ENCODE data around the gene RFTN1.

RFTN1 gene

GRCh38 chr3:16355828-16356227, 157.7 kb downstream of the RFTN1 start:
- DNase-seq (ENCODE audit: low read depth): no peak

DNA sequence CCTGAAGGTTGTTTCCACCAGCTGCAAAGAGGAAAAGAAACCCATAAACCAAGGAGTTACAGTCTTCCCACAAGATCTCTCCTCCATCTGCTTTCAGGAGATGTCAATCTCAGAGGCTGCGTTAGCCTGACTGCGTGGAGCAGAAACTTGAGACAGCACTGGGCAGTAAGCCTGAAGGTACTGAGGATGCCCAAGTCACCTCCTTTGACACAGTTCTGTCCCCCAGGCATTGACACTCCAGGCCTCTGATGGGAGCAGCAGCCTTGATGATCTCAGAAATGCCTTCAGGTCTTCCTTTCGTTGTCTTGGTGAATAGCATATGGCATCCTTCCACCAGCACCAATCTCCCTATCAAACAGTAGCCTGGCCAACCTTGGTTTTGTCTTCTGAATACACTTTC, 159.2 kb downstream of the RFTN1 start:
- no peak for DNase-seq (ENCODE audit: low read depth)

GRCh38 chr3:16352428-16352827, 161.1 kb downstream of the RFTN1 start:
- DNase-seq (ENCODE audit: low read depth): no peak

- DNase-seq (ENCODE audit: low read depth): no peak
Measured at GRCh38 chr3:16350597-16351318, 162.7 kb downstream of the RFTN1 start.

- DNase-seq (ENCODE audit: low read depth): no peak
Measured at GRCh38 chr3:16349986-16350596, 163.4 kb downstream of the RFTN1 start.

GRCh38 chr3:16347548-16347947, 166.0 kb downstream of the RFTN1 start:
- no peak for DNase-seq (ENCODE audit: low read depth)

DNA sequence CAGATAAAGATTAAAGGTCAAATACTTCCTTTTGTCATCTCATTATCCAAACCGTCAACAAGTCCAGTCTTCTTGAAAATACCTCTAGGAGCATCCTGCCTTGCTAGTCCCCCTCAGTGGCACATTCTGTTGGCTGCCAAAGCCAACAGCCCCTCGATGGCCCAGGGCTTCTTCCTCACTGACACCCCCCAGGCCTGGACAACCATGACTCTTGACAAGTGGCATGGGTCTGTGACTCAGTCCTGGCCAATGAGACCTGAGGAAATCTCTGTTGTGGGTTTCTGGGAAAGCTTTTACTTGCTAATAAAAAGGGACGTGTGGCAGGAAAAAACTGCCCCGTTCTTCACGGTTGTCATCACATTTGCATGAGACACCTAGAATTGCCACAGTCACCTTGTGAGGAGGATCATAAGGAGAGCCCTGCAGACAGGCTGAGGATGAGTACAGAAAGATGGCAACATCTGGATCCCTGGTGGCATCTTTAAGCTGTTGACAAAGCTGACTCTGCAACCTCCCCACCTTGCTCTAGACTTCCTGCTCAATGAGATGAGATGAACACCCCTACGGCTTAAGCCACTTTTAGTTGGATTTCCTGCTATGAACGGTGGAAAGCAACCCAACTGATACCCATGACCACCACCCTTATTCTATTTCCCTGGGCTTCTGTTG, 167.0 kb downstream of the RFTN1 start:
- DNase-seq (ENCODE audit: low read depth): no peak

GRCh38 chr3:16343101-16343500, 170.4 kb downstream of the RFTN1 start:
- DNase-seq (ENCODE audit: low read depth): no peak

GRCh38 chr3:16338999-16339398, 174.5 kb downstream of the RFTN1 start:
- DNase-seq (ENCODE audit: low read depth): no peak

GRCh38 chr3:16337856-16338540, 175.5 kb downstream of the RFTN1 start:
- DNase-seq (ENCODE audit: low read depth): peak; percentile 27

DNA sequence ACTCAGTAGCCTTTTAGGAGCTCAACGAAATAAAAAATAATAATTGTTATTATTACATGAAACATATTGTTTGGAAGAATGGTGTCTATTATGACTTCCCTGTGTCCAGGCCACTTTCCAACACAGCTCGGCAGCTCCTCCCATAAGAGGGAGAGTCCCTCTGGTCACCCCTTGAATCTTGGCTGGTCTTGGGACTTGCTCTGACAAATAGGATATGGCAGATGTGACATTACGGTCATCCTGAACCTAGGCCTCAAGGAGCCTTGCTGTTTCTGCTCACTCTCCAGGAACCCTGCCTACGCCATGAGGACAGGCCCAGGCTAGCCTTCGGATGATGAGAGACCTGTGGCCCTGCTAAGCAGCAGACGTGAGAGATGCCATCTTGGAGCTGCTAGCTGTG, 176.7 kb downstream of the RFTN1 start:
- DNase-seq (ENCODE audit: low read depth): no peak

DNA sequence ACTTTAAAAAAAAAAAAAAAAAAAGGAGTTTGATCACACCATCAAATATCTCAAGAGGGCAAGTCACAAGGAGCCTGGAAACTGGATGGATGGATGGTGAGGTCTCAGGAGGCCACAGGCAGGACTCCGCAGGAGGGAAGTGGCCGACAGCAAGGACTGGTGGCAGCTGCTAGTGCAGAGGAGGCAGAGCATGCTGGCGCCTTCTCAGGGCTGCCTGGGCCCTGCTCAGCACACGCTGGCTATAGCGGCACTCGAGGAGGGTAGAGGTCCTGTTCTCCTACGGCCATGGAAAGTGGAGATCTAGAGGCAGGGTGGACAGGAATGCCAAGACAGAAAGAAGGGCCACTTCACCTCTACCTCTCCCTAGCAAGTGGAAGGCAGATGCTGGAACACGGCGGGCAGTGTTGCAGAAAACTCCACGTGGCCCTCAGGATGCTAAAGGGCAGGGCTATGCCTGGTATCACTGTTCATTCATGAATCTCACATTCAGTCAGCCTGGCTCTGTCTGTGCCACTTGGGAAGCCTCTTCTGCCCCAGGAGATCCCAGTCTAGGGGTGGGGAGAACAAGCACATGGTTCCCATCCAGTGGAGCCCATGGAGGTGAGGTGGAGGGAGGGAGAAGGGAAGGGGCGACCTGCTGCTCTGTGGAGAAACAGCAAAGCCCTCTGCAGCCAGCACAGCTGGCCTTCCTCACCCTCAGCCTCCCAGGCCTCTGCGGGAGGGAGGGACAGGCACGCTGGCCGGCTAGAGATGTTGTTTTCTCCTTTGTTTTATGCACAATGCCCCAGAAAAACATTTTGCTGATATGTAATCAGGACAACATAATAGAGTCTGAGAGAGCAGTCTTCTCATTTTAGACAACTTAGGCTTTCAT, 177.5 kb downstream of the RFTN1 start:
- DNase-seq (ENCODE audit: low read depth): no peak

DNA sequence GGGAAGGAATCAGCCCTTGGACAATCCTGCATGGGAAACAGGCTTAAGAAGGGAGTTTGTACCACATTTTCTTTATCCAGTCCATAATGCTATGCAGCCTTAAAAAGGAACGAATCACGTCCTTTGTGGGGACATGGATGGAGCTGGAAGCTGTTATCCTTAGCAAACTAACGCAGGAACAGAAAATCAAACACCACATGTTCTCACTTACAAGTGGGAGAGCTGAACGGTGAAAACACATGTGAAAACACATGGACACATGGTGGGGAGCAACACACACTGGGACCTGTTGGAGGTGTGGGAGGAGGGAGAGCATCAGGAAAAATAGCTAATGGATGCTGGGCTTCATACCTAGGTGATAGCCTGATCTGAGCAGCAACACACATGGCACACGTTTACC, 178.2 kb downstream of the RFTN1 start:
- DNase-seq (ENCODE audit: low read depth): no peak

DNA sequence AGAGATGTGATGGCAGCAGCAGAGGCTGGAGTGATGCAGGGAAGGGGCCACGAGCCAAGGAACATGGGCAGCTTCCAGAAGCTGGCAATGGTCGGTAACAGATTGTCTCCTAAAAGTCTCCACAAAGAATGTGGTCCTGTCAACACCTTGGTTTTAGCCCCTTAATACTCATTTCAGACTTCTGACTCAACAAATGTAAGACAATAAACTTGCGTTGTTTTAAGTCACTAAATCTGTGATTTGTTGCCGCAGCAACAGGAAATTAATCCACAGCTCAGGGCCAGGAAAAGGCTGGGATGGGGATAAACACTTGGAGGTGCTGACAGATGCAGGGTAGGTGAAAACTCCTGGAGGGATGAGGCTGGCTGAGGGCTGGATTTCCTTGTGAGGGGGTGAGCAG, 178.6 kb downstream of the RFTN1 start:
- DNase-seq (ENCODE audit: low read depth): no peak

DNA sequence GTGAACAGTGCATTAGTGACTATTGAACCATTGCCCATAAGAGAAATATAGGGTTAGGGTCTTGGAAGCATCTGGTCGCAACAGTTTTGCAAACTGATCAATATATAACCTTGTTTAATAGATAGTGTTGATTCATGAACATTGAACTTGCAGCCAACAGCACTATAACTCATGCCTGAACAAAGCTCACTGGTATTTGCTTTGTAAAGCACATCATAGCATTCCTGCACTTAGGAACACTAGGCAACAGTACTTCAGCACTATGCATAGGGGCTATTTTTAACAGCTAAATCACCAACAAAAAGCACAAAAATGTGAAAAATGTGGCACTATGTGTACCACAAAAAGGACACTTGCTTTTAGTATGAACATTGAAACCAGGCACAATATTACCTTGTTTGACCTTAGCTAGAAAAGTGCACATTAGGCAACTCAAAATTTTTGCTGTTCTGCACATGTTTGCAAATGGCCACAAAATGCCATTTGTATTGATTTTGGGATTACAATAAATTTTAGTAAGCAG, 180.5 kb downstream of the RFTN1 start:
- DNase-seq (ENCODE audit: low read depth): no peak

DNA sequence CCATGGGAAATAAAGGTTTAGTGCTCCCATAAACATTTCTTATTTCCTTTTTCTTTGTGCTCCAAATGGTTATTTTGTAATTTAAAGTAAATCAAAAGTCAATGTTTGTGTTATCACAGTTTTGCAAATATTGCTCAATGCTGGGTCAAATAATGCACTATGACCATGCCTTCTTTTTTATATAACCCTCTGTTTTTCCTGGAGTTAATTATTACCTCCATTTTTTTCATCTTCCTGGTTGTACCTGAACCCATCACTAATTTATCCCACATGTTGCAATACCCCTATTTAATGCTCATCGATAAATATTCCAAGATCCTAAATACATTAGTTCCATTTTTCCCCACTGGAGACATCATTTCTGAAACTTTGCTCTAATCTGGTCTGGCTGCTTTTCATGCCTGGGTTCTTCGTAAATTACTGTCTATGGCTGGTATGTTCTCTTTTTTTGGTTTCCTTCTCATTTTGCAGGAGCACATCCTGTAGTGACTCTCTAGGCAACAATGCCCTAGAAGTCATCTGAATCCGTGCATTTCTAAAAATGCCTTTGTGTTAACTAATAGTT, 182.1 kb downstream of the RFTN1 start:
- no peak for DNase-seq (ENCODE audit: low read depth)

- no peak for DNase-seq (ENCODE audit: low read depth)
Measured at GRCh38 chr3:16330351-16330750, 183.1 kb downstream of the RFTN1 start.

GRCh38 chr3:16329826-16330129, 183.7 kb downstream of the RFTN1 start:
- DNase-seq (ENCODE audit: low read depth): no peak

DNA sequence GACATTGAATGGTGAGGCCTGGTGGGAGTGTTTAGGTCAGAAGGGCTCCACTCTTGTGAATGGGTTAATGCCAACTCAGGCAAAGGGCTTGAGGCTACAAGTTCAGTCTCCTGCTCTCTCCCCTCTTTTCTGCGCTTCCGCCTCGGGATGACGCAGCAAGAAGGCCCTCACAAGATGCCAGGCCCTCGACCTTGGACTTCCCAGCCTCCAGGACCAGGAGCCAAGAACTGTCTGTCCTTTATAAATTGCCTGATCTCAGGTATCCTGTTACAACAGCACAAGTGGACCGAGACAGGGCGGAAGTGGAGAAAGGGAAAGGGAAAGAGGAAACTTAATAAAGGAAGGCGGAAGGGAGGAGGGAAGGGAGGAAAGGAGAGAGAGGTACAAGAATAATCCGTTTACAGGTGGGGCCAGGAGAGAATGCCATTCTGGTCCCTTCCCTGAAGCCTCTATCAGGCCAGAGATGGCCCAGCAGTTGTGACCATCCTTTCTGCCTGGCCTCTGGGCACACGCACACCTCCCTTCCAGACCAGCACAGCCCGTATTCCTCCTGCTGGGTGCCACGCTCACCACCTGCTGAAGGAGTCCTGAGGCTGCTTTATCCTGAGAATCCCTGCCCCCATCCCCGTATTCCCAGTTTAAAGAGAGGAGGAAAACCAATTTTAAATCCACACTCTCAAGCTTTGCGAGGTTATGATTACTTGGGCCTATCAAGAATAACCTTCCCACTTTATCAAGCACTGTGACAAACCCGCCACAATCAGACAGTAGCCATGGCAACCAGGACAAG, 184.3 kb downstream of the RFTN1 start:
- no peak for DNase-seq (ENCODE audit: low read depth)

DNA sequence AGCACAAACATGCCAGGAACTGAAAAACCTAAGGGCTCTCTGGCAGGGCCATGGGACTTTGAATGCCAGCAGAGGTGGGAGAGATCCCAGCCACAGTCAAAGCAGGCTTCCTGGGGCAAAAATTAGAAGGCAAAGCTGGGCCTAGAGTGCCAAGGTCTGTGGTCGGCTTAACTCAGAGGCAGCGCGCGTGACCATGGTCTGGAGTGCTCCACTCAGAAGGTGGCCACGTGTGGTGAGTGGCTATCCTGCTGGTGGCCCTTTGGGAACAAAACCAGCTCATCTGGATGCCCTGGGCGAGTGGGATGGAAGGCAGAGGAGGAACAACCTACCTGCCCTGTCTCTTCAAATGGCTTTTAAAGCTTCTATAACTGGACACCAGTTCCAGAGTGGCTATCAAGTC, 185.4 kb downstream of the RFTN1 start:
- no peak for DNase-seq (ENCODE audit: low read depth)

Measured in stimulated activated CD8-positive, alpha-beta memory T cell treated with anti-CD3 and anti-CD28 coated beads, Interleukin-4, amount 100 ng/mL, for 24 hours (primary cell).